GM19438 (cell line): Measurements from ENCODE around the gene CKLF.

Experiments used
- ATAC-seq: cut with Tn5 transposase; IDR thresholded peaks from one replicate; pipeline ENCODE4 v1.9.1; 2021; ENCODE audit warnings: low read depth; ENCODE audit not compliant: unreplicated experiment

Gene CKLF

DNA sequence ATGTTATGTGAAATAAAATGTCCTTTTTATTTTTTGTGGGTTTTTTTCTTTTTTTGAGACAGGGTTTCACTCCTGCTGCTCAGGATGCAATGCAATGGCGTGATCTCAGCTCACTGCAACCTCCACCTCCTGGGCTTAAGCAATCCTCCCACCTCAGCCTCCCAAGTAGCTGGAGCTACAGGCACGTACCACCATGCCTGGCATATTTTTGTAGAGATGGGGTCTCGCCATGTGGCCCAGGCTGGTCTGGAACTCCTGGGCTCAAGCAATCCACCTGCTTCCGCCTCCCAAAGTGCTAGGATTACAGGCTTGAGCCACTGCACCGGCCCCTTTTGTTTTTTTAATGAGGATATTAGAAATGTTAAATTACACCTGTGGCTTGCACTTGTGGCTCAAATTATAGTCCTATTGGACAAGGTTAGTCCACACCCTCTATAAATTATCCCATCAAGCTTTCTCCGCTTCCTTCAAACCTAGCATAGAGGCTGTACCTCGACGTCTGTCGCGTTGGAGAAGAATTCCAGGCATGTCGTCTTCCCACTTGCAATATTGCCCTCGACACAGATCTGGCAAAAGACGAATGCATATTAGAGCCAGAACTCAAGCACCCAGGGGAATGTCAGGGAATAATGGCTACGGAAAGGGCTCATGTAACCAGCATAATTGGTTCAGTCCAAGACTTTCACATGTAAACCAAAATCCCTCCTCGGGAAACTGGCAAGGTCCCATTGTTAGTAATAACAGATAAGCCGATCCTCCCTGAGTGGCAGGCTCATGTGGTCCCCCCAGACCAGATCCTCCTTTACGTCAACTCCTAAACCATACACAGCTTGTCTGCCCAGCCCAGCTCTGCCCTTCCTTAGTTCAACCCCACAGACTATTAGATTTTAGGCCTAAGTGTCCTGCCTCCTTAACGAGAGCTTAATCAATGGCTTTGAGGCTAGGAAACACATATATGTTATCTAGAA lies 10.7 kb upstream of the CKLF start:
- ATAC-seq, result no peak

DNA sequence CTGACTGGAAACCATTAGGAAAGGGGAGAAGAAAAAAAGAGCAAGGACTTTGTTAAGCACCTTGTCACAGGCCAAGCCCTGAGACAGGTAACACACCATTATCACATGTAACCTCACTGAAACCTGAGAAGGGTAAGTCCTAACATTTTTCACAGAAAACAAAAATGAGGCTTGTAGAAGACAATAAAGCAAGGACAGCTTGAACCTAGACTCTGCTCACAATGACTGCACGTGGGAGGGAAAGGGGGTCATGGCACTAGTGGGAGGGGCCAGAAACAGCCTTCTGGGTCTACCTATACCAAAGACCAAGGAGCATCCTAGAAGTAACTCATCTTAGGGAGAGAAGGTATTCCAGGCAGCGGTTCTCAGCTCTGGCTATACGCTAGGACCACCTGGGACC lies 10.0 kb upstream of the CKLF start:
- ATAC-seq, result no peak

DNA sequence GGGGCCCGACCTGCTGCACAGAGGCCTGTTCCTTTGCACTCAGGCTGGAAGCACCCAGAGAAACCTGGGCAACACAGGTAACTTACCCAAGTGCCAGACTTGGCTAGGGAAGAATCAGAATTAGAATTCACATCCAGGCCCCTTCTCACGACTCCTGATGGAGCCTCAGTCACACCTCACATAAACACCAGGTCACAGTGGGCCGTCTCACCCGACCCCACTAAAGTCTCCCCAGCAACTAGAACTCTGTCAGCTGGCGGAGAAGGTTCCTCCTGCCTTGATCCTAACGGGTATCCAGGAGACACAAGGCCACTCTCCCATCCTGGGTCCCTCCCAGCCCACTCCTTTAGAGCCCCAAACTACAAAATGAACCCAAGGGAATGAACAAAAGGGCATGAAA lies 8.8 kb upstream of the CKLF start:
- no peak for ATAC-seq

DNA sequence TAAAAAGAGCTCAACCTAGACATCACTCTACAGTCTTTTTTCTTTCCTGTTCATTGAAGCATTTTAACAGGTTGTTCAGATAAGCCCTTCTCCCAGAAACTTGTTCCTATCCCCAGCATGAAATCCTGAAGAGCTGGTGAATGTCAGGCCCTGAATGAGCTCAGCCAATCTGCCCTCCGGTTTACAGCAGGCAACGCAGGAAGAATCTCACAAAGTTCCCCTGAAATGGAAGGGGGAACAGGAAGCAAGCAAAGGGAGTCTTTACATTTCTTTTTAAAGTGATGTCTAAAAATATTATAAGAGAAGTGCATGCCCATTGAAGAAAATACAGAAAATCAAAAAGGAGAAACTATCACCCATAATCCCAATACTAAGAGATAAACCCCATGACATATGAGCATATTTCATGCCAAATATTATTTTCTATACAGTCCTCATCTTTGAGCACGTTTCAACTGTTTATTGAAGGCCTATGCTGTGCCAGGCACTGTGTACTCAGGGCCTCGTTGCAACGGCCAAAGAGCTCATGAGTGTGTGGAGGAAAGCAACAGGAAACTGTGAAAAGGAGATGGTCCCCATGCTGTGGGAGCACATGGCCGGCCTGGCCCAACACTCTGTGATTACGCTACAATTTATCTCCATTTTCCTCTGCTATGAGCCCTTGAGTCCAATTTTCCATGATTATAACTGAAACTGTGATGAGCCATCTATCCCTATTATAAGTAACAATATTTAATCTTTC lies 8.2 kb upstream of the CKLF start:
- ATAC-seq, result no peak

DNA sequence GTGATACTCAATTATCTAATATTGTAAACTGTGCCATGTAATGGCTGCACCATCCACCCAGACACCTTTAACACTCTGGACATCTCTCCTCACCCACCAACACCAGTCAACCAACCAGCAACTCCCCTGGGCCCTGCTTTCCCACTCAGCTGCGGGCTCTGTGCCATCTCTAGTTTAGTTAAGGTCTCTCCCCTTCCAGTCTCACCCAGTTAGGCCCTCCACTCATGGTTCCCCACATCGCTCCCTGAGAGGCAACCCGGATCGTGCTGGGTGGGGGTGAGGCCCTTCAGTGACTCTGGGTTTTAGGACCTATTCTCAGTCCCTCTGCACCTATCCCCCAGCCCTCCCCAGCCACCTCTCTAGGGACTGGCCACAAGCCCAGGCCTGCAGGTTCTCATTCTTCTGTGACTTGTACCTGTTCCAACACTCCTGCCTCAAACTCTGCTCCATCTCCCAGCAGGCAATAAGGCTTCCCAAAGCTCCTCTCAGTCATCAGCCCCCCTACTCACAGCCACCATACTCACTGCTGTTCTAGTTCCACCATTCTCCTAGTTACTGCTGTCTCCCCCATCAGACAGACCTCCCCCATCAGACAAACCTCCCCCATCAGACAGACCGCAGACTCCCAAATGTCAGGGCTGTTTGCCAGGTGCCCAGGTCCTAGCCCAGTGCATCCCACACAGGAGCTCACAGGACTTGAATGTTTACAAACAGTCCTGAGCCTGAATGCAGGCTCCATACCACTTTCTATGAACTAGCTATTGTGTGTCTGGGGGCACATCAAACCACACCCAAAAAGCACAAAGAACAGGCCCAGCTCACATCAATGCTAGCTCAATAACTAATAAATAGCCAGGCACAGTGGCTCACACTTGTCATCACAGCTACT lies 5.0 kb upstream of the CKLF start:
- no peak for ATAC-seq

DNA sequence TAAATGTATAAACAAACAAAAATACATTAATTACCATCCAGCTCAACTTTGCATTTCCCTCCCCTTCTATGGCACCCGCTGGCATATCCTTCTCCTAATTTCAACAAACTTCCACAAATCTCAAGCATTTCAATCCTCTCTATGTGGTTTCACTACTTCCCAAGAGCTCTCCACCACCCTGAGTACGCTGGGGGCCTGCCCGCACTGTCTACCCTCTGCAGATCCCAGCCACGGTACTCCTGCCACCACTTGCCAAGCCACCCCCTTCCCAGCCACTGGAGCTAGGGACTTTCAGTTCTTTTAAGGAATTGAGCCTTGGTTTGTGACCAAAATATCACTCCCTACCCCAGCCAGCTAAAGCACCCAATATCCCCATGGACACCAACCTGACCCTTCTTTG lies 4.3 kb upstream of the CKLF start:
- ATAC-seq, result no peak

DNA sequence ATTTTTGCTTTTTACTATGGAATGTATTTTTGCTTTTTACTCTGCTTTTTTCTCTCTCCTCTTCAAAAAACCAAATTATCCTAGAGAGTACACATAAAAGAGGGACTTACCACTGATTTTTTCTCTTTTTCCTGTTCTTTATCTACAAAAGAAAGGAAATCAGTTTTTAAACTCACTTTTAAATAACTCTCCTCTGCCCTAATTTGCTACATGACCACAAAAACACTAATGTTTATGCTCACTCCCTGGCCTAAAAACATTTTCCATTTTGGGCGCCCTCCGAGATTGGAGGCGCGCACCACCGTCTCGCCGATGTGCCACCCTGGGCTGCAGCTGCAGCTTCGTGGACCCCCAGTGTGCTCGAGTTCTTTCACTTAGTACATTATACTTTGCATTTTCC lies 3.5 kb upstream of the CKLF start:
- no peak for ATAC-seq

DNA sequence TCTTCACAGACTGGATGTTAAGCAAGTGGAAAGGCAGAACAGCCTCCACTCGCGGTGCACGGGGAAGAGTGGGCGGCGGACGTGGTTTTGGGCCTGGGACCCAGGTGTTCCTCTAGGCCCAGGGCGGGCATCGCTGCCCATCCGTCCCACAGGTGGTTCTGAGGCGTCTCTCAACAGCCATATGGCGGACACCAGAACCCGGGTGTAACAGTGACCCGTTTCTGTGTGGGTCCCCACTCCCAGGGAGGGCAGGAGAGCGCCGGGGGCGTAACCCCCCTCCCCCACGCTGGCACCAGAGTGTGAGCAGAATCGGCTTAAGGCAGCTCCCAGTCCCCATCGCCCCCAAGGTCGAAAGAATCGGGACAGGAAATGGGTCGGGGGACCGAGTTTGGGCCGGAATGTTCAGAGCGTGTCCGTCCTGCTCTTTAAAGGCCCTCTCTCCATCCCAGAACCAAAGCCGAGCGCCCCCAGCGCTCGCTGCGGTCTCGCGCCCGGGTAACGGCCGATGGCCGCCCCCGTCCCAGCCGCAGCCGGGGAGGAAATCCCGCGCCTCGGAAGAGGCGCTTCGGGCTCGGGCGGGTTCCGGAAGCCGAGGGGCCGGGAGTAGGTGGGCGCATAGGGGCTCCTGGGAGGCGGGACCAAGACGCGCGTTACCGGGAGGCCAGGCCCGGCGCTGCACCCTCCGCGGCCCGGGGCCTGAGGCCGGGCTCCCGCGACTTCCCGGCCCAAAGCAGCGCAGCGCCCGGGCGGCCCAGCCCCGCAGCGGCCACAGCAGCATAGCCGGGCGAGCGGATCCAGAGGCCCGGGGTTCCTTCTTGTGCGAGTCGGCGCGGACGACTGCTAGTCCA lies 2.9 kb upstream of the CKLF start, which contains the start of gene TK2:
TSS of gene TK2 (minus strand) at position 839 of the 848 bp plus-strand sequence. CDS start at position 778, 61 bp downstream.
- no peak for ATAC-seq

DNA sequence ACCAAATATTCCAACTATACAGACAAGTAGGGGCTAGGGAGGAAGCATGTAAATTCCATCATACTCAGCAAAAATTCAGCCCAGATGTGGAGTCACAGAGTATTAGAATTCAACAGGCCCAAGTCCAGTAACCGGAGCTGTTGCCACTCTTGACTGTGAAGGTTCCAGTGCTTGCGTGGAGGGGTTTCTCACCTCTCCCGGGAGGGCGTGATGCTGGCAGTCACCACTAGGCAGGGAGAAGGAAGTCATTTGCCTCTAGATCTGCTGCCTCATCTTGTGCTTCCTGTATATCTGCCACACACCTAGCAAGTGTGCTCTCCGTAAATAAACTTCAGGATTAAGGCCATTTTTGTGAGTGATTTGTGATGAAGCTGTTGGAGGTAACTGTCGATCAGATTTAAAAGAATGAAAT lies 1.0 kb upstream of the CKLF start:
- no peak for ATAC-seq

DNA sequence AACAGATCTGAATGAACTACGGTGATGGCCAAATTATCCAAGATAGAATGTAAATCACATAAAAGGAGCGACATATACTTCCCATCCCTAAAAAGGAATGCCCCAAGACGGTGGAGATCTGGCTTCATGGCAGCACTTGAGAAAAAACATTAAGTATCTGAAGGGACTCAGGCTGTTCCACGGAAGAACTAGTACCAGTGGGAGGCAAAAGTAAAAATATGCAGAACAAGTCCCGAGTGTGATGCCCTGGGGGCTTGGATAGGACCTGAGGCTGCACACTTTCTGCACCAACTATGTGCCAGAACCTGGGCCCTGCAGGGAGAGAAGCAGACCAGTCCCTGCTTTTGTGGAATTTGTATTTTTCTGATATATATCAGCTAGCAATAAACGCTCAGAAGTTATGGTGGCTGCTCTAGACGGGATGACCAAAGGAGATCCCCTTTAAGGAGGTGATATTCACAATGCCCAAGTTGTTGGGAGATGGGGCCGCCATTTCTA lies 539 bp upstream of the CKLF start:
- no peak for ATAC-seq

DNA sequence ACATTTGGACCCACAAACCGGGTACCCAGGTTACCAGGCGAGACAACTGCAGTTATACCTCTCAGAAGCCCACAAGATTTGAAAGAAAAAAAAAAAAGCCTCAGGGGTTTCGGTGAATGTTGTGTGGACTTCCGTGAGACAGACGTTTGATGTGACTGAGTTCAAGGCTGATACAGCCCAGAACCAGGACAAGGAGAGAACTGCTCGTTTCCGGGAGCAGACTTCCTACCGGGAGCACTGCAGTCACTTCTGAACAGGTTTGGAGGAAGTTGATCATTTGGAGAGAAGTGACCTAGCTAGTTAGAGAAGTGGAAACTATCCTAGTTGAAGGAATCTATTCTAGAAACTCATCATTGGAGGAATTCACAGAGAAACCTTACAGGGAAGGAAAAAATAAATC lies 847 bp downstream of the CKLF start:
- ATAC-seq, result no peak

DNA sequence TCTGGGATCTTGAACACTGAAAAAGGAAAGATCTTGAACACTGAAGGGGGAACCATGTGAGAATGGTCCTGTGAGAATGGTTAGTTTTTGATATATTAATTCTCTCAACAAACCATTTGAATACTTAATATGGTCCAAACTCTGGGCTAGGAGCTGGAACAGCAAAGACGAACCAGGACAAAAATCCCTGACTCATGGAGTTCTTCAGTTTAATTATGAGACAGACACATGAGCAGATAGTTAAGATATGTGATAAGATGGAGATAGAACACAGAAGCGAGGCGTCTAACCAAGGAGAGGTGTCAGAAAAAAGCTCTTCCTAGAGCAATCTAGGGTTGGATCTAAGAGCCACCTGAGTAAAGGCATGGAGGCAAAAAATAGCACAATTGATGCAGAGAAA lies 1.6 kb downstream of the CKLF start:
- ATAC-seq, result no peak

DNA sequence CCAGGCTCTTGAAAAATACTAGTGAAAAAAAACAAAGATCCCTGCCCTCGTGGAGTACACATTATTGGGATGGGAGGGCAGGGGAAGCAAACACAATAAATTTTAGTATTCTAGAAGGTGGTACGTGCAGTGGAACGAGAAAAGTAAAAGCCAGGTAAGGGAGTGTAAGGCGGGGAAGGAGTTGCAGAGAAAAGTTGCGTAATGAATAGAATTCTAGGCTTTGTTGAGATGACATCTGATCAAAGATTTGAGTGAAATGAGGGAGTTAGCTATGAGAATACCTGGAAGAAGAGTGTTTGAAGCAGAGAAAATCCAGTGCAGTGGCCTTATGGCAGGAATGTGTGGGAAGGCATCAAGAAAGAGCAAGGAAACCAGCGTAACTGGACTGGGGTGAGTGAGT lies 2.1 kb downstream of the CKLF start:
- ATAC-seq, result no peak

DNA sequence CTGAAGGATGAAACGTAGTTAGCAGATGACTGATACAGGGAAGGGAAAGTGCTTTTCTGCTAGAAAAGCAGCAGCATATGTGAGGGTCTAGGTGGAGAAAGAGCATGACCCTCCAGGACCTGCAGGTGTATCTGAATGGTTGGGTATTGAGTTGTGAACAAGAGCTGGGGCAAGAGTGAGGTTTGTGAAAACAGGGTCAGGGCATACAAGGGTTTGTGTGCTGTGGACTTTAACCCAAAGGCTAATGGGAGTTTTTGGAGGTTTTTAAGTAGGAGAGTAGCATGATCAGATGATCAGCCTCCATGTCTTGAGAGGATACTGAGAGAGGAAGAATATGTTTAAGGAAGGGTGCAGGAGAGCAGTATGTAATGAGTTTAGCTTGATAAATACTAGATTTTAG lies 7.7 kb downstream of the CKLF start:
- ATAC-seq, result no peak

DNA sequence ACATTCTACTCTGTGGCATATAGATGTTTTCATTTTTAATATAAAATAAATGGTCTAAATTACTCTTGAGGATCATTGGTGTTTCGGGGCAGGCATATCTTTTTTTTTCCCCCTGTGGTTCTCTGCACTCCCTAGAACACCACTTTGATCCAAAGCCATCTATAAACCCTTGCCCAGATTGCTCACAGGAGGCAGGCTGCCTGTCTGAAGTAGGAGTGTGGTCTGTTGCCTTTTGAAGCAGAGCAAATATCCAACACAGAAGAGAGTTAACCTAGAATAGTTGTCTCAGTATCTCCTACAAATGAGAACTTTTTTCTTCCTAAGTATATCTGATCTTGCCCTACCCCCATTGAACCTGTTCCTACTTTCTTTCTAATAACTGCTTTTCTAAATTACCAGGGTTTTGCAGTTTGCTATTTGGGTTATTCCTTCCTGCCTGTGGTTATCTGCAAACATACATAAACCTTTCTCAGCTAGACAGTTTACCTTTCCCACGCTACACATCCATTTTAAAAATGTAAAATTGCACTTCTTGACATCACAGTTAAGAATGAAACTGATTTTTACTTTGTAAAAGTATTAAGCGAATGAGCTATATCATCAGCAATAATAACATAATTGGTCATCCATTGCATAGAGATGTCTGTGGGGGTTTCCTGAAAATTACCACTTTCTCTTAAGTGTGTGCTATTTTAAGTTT lies 9.2 kb downstream of the CKLF start:
- ATAC-seq, result no peak

DNA sequence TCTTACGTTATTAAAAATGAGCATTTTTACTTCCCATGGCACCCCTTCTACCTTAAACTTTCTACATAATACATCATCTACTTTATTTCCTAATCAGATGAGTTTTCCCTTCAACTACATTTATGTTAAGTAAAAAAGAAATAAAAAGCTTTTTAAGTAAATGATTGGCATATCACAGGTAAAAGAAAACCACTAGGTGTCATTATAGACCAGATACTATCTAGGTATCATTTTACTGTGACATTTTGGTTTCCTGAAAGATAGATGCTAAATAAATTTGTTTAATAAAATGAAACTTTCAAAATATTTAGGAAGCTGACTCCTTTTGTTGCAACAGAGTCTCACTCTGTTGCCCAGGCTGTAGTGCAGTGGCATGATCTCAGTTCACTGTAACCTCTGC lies 10.0 kb downstream of the CKLF start:
- ATAC-seq, result no peak

DNA sequence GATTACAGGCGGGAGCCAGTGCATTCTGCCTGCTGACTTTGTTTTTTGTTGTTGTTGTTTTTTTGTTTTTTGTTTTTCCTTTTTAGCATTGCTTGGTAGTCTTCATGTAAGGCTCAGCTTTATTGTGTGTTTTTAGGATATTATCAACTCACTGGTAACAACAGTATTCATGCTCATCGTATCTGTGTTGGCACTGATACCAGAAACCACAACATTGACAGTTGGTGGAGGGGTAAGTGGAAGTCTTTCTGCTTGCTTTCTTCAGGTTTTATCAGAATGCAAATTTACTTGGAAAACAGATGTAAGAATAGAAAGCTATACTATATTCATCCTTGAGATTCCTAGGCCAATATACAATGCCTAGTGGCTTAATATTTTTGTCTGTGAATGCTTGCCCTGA lies 10.6 kb downstream of the CKLF start:
- ATAC-seq, result no peak

DNA sequence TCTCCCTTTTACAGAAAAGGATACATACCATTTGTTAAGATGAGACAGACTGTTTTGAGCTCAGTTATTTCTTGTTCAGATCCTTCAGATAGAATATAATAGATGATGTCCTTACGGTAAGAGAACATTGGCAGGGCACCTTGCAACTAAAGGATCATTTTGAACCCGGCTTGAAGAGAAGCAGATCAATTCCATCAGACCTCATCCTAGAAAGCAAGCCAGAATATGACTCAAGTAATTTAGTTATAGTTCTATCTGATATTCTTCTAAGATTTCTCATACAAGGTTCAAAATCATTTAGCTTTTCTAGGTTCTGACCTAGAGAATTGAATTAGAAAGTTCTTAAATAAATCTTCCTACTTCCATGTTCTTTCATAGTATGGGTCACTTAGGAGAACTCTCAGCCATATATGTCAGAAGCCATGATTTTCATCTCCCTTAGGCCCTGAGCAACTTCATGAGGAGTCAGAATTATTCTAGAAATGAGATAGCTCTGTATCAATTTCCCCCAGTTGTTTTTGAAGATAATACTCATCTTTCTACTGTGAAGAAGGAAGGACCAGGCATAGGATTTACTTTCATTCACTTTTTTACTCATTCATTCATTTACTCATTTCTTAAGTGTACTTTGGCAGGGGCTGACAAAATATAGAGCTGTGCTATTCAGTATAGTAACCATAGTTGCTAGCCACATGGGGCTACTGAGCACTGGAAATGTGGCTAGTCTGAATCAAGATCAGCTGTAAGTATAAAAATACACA lies 11.4 kb downstream of the CKLF start:
- ATAC-seq, result no peak
